HepG2 (cell line): ENCODE results near the gene ENO2. TPM values are rescaled to one million over a fixed set of nuclear protein-coding genes. Genes with fewer than 3 reads are reported as not detected.
A peak's percentile ranks its signal among the peaks of the same experiment; 100 is the strongest.

Source experiments
- ATAC-seq: fragments of 200-7000 bp; cut with Tn5 transposase; 3 replicates; pipeline ENCODE4 v1.9.1; 2020; ENCODE audit warnings: mild to moderate bottlenecking, moderate library complexity
- BruUV-seq: library from RNA; stranded (reverse); fragments of 400-500 nt; replicated peaks from 2 replicates; lab custom pipeline; 2021; lab: Mats Ljungman, UMichigan
- CTCF ChIA-PET: fragments of 300-600 bp; formaldehyde crosslinking; extraction: SDS; loops from one replicate; lab custom pipeline; 2021; ENCODE audit warnings: low total read pairs, inconsistent platforms, low intra/inter-chr PET ratio; lab: Yijun Ruan, JAX
- POLR2A ChIA-PET: fragments of 350-600 bp; sonication (Branson Sonifier 250); formaldehyde crosslinking; loops from one replicate; lab custom pipeline; 2020; ENCODE audit warnings: antibody characterized with exemption, inconsistent platforms; lab: Yijun Ruan, JAX
- DNase-seq: peaks from one replicate; pipeline ENCODE4 v3.0.0-alpha.2; 2015; ENCODE audit warnings: low spot score
- FAIRE-seq: peaks from 3 replicates; lab custom pipeline; 2011; peaks lifted over from hg19 to GRCh38; lab: Jason Lieb, UNC
- H2AFZ ChIP-seq: one replicate; pipeline ENCODE4 v1.6.1; 2011; ENCODE audit warnings: low read length, inconsistent platforms
- H3K27ac ChIP-seq: fragments of 300-600 bp; 3 replicates; pipeline ENCODE4 v1.8.0; 2011; ENCODE audit warnings: mixed run types, mild to moderate bottlenecking, mixed read lengths, low read length, inconsistent platforms; ENCODE audit not compliant: insufficient read depth; ENCODE audit errors: extremely low read length
- H3K27me3 ChIP-seq, 2 experiments: fragments of 200-600 bp in 1 of 2; 2 replicates in 1 of 2; 3 replicates in 1 of 2; pipeline versions ENCODE4 v1.6.0 to v1.8.0; 2011; ENCODE audit warnings: low read length in 2 of 2, mild to moderate bottlenecking in 2 of 2, moderate library complexity in 2 of 2, inconsistent platforms in 1 of 2; ENCODE audit not compliant: insufficient read depth in 2 of 2, control insufficient read depth in 1 of 2
- H3K36me3 ChIP-seq, 2 experiments: fragments of 200-600 bp in 1 of 2; replicated peaks in 1 of 2; 2 replicates in 1 of 2; 3 replicates in 1 of 2; pipeline versions ENCODE4 v1.5.1 to v1.8.0; 2011; ENCODE audit warnings: low read length in 2 of 2, inconsistent platforms in 1 of 2; ENCODE audit not compliant: insufficient read depth in 2 of 2, control insufficient read depth in 1 of 2
- H3K4me1 ChIP-seq: 2 replicates; pipeline ENCODE4 v1.5.1; 2012; ENCODE audit warnings: low read length, inconsistent platforms; ENCODE audit not compliant: insufficient read depth
- H3K4me2 ChIP-seq: 2 replicates; pipeline ENCODE4 v1.6.0; 2011; ENCODE audit warnings: low read depth, low read length, inconsistent platforms
- H3K4me3 ChIP-seq, 3 experiments: fragments of 200-600 bp in 1 of 3; sonication (generic), shearing (Covaris generic) in 1 of 3; replicated peaks in 1 of 3; 2 replicates each; pipeline ENCODE4 v1.5.1; 2011 to 2016; ENCODE audit warnings: low read length in 3 of 3, inconsistent platforms in 2 of 3, low read depth in 2 of 3, mild to moderate bottlenecking in 2 of 3, control low read depth in 1 of 3, mixed read lengths in 1 of 3; ENCODE audit not compliant: insufficient read depth in 1 of 3
- H3K79me2 ChIP-seq: one replicate; pipeline ENCODE4 v1.6.1; 2011; ENCODE audit warnings: low read length, inconsistent platforms; ENCODE audit not compliant: insufficient read depth
- H3K9ac ChIP-seq: 2 replicates; pipeline ENCODE4 v1.6.0; 2011; ENCODE audit warnings: mild to moderate bottlenecking, low read depth, low read length, inconsistent platforms; ENCODE audit not compliant: insufficient read depth
- H3K9me3 ChIP-seq: 2 replicates; pipeline ENCODE4 v1.5.1; 2012; ENCODE audit warnings: mild to moderate bottlenecking, low read length
- H4K20me1 ChIP-seq: 2 replicates; pipeline ENCODE4 v1.6.0; 2011; ENCODE audit warnings: inconsistent platforms, mild to moderate bottlenecking, low read length, moderate library complexity; ENCODE audit not compliant: insufficient read depth
- CEBPG ChIP-seq: IDR thresholded peaks from 2 replicates; pipeline ENCODE4 v1.6.1; 2016
- KAT8 ChIP-seq: IDR thresholded peaks from 2 replicates; pipeline ENCODE4 v1.6.1; 2016; ENCODE audit warnings: missing genetic modification reagents, missing compliant biosample characterization
- NFYB ChIP-seq: sonication (generic); formaldehyde crosslinking; IDR thresholded peaks from 2 replicates; pipeline ENCODE4 v1.4.0; 2020; ENCODE audit warnings: missing genetic modification reagents
- SOX6 ChIP-seq, 2 experiments: fragments of 450-650 bp in 1 of 2; sonication (generic) in 1 of 2; formaldehyde crosslinking in 1 of 2; IDR thresholded peaks; 2 replicates each; pipeline versions ENCODE4 v1.4.0 to v1.6.1; 2017 to 2020; ENCODE audit warnings: antibody characterized with exemption in 1 of 2, mild to moderate bottlenecking in 1 of 2, missing genetic modification reagents in 1 of 2
- TFE3 ChIP-seq: IDR thresholded peaks from 2 replicates; pipeline ENCODE4 v1.6.1; 2016
- YEATS4 ChIP-seq: sonication (generic); formaldehyde crosslinking; IDR thresholded peaks from 2 replicates; pipeline ENCODE4 v1.4.0; 2020; ENCODE audit warnings: missing genetic modification reagents, borderline replicate concordance
- ZNF18 ChIP-seq: sonication (generic); formaldehyde crosslinking; IDR thresholded peaks from 2 replicates; pipeline ENCODE4 v1.8.0; 2022; ENCODE audit warnings: mild to moderate bottlenecking, missing genetic modification reagents; ENCODE audit not compliant: insufficient replicate concordance
- ZNF350 ChIP-seq: sonication (generic); formaldehyde crosslinking; IDR thresholded peaks from 2 replicates; pipeline ENCODE4 v1.4.0; 2020; ENCODE audit warnings: mild to moderate bottlenecking, low read depth, missing genetic modification reagents, borderline replicate concordance
- ZNF510 ChIP-seq: sonication (generic); formaldehyde crosslinking; IDR thresholded peaks from 2 replicates; pipeline ENCODE4 v1.4.0; 2020; ENCODE audit warnings: low read depth, mild to moderate bottlenecking, missing genetic modification reagents
- ZNF7 ChIP-seq: IDR thresholded peaks from 2 replicates; pipeline ENCODE4 v1.6.1; 2016; ENCODE audit warnings: missing biosample characterization, missing genetic modification reagents
- ZNF720 ChIP-seq: sonication (generic); formaldehyde crosslinking; IDR thresholded peaks from 2 replicates; pipeline ENCODE4 v1.4.0; 2020; ENCODE audit warnings: missing genetic modification reagents
- WGBS: methylation state at CpG from one replicate; pipeline ENCODE4 v1.1.6; 2017; ENCODE audit warnings: low lambda C conversion rate; 5-methylcytosine and 5-hydroxymethylcytosine counted together
- in situ Hi-C: cut with HindIII; loops from 2 replicates; pipeline ENCODE4 v1.10.0; 2017; ENCODE audit warnings: low pct_unique_long_range_greater_than_20kb; ENCODE audit not compliant: extremely low pct_ligation_motif_present
- intact Hi-C: fragments of 100-400 bp; cut with micrococcal nuclease; formaldehyde crosslinking; loops from one replicate; pipeline ENCODE4 v1.10.0; 2022; ENCODE audit not compliant: unreplicated experiment
- polyA plus RNA-seq, 8 experiments: library from polyadenylated mRNA; depleted of rRNA in 3 of 8; stranded (reverse) in 7 of 8; unstranded in 1 of 8; fragments of >200 nt; fragmentation: Illumina TruSeq in 4 of 8; extraction: Trizol in 4 of 8; gene quantifications; 2 replicates each; pipeline versions ENCODE4 v1.2.1 to v1.2.3, GENCODE V29; 2011 to 2016; ENCODE audit warnings: low read depth in 4 of 8, missing spikeins in 1 of 8, mixed read lengths in 1 of 8; ENCODE audit not compliant: insufficient read depth in 1 of 8
- total RNA-seq, 5 experiments: library from RNA; depleted of rRNA; stranded (reverse); fragments of >200 nt; fragmentation: Illumina TruSeq; extraction: Trizol; gene quantifications; 2 replicates each; pipeline ENCODE4 v1.2.3, GENCODE V29; 2016; ENCODE audit warnings: low read depth in 1 of 5
- TF ChIP-seq, protein P1 (sequence below): sonication (generic); formaldehyde crosslinking; IDR thresholded peaks from 2 replicates; pipeline ENCODE4 v1.5.1; 2020; ENCODE audit warnings: mild to moderate bottlenecking, missing genetic modification reagents, moderate library complexity
- TF ChIP-seq, protein P2 (sequence below): sonication (generic); formaldehyde crosslinking; IDR thresholded peaks from 2 replicates; pipeline ENCODE4 v1.4.0; 2020; ENCODE audit warnings: missing genetic modification reagents

Gene ENO2
- total and polyA plus RNA-seq, 2 of the 13 experiments (the other 11 are each of a cell fraction or from before 2014, with no cell fraction given), result 19.3 to 136 TPM

- peak within 1 kb of the TSS; percentile 81 for H3K9ac ChIP-seq
- no peaks in the 10 kb centered on the region for H3K27me3 ChIP-seq
- peak within 1 kb of the TSS; percentile 69 for H3K27ac ChIP-seq
- ChIA-PET POLR2A (interaction anchor here (0.6 to 2.2 kb wide), 7 partner anchors 9 to 203 kb away, joined by 3 to 10 read pairs (median 4); partner anchors contain the start of genes ENO2, SPSB2, TPI1 and USP5), CTCF (no interaction called here)
- no TSS peak for BruUV-seq
- WGBS, result 5% methylated on average over 34 of the region's 34 CpGs
- H3K36me3 ChIP-seq, result no peaks in the 10 kb centered on the region
- ATAC-seq (peak; percentile 89), DNase-seq (peak; percentile 90), FAIRE-seq (peak; percentile 84)
- H3K79me2 ChIP-seq, result no peaks in the 10 kb centered on the region
- H4K20me1 ChIP-seq, result no peaks in the 10 kb centered on the region
- H3K4me1 ChIP-seq, result peaks cover 60% of the 10 kb centered on the region
- peak within 1 kb of the TSS; percentile 78 to 88 (median 83) for H3K4me3 ChIP-seq
- H2AFZ ChIP-seq, result peak within 1 kb of the TSS; percentile 90
- H3K9me3 ChIP-seq, result no peaks in the 10 kb centered on the region
- peak within 1 kb of the TSS; percentile 96 for H3K4me2 ChIP-seq
- intact Hi-C loops, result no loop called here
- in situ Hi-C loops, result no loop called here
- TF ChIP-seq ZNF350 (CRISPR knock-in tag) (peak; percentile 39; the same call in 1 of the 2 replicates), KAT8 (peak; percentile 60; the same call in 1 of the 2 replicates), ZNF720 (CRISPR knock-in tag) (no peak), ZNF7 (CRISPR knock-in tag) (no peak), ZNF18 (CRISPR knock-in tag) (peak; percentile 53), YEATS4 (CRISPR knock-in tag) (peak; percentile 59; the same call in 1 of the 2 replicates), ZNF510 (CRISPR knock-in tag) (0 out of 2 replicates have a peak, but pooled peaks have one; percentile 64), NFYB (CRISPR knock-in tag) (peak; percentile 78), SOX6 (IDR thresholded peaks at IDR 0.05) (no peak), SOX6 (CRISPR knock-in tag; IDR thresholded peaks at IDR 0.05) (no peak; the same call in 1 of the 2 replicates), CEBPG (CRISPR knock-in tag) (peak; percentile 61), TFE3 (CRISPR knock-in tag) (no peak)
- TF ChIP-seq, protein P1, sequence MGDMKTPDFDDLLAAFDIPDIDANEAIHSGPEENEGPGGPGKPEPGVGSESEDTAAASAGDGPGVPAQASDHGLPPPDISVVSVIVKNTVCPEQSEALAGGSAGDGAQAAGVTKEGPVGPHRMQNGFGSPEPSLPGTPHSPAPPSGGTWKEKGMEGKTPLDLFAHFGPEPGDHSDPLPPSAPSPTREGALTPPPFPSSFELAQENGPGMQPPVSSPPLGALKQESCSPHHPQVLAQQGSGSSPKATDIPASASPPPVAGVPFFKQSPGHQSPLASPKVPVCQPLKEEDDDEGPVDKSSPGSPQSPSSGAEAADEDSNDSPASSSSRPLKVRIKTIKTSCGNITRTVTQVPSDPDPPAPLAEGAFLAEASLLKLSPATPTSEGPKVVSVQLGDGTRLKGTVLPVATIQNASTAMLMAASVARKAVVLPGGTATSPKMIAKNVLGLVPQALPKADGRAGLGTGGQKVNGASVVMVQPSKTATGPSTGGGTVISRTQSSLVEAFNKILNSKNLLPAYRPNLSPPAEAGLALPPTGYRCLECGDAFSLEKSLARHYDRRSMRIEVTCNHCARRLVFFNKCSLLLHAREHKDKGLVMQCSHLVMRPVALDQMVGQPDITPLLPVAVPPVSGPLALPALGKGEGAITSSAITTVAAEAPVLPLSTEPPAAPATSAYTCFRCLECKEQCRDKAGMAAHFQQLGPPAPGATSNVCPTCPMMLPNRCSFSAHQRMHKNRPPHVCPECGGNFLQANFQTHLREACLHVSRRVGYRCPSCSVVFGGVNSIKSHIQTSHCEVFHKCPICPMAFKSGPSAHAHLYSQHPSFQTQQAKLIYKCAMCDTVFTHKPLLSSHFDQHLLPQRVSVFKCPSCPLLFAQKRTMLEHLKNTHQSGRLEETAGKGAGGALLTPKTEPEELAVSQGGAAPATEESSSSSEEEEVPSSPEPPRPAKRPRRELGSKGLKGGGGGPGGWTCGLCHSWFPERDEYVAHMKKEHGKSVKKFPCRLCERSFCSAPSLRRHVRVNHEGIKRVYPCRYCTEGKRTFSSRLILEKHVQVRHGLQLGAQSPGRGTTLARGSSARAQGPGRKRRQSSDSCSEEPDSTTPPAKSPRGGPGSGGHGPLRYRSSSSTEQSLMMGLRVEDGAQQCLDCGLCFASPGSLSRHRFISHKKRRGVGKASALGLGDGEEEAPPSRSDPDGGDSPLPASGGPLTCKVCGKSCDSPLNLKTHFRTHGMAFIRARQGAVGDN (CRISPR knock-in tag), result peak; percentile 73
- TF ChIP-seq, protein P2, sequence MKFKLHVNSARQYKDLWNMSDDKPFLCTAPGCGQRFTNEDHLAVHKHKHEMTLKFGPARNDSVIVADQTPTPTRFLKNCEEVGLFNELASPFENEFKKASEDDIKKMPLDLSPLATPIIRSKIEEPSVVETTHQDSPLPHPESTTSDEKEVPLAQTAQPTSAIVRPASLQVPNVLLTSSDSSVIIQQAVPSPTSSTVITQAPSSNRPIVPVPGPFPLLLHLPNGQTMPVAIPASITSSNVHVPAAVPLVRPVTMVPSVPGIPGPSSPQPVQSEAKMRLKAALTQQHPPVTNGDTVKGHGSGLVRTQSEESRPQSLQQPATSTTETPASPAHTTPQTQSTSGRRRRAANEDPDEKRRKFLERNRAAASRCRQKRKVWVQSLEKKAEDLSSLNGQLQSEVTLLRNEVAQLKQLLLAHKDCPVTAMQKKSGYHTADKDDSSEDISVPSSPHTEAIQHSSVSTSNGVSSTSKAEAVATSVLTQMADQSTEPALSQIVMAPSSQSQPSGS, result peak; percentile 94
Observed at GRCh38 chr12:6904280-6905276, 9.8 kb upstream of the ENO2 start, which contains the start of gene LRRC23. Gene LRRC23, plus strand, starts transcription at chr12:6904822. Its CDS starts 812 bp downstream, at chr12:6905634.
